Measurements from ENCODE around the gene KRTAP6-2. TPM values are rescaled to one million over a fixed set of nuclear protein-coding genes. Genes with fewer than 3 reads are reported as not detected.

Gene KRTAP6-2
- total RNA-seq, 6 experiments from 2014 or later, result not detected

- TF ChIP-seq, protein P1, sequence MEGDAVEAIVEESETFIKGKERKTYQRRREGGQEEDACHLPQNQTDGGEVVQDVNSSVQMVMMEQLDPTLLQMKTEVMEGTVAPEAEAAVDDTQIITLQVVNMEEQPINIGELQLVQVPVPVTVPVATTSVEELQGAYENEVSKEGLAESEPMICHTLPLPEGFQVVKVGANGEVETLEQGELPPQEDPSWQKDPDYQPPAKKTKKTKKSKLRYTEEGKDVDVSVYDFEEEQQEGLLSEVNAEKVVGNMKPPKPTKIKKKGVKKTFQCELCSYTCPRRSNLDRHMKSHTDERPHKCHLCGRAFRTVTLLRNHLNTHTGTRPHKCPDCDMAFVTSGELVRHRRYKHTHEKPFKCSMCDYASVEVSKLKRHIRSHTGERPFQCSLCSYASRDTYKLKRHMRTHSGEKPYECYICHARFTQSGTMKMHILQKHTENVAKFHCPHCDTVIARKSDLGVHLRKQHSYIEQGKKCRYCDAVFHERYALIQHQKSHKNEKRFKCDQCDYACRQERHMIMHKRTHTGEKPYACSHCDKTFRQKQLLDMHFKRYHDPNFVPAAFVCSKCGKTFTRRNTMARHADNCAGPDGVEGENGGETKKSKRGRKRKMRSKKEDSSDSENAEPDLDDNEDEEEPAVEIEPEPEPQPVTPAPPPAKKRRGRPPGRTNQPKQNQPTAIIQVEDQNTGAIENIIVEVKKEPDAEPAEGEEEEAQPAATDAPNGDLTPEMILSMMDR (IDR thresholded peaks at IDR 0.05), result no peak
- Mint-ChIP-seq H3K27ac (no peak overlapping the region), H3K4me3 (no peak overlapping the region), H3K36me3 (ENCODE audit: low read depth) (peaks cover 4% of the 10 kb centered on the region; the same call in 1 of the 2 replicates), H3K9me3 (peaks cover 64% of the 10 kb centered on the region), H3K4me1 (ENCODE audit: low read depth) (no peaks in the 10 kb centered on the region), H3K27me3 (ENCODE audit: insufficient read depth) (no peaks in the 10 kb centered on the region)
- DNase-seq, result no peak
Observed at GRCh38 chr21:30620080-30620479, 21.4 kb upstream of the KRTAP6-2 start.

DNA sequence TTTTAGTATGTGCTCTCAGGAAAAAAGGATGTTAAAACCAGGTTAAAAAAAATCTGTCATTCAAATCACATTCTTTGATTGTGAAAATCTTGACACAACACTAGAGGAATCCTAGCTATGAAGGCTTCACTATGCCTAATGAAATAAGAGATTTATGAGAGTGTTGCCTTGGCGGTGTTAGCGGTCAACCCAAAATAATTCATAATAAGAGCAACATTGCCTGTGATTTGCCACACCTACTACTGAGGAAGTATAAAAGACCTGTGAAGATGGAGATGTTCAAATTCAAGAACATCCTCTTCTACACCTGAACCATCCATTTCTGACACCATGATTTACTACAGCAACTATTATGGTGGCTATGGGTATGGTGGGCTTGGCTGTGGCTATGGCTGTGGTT, 17.4 kb upstream of the KRTAP6-2 start, which contains the start of gene KRTAP20-1:
Gene KRTAP20-1, plus strand, starts transcription at position 301 of the 400 bp plus-strand sequence. Its CDS starts 30 bp downstream, at position 331.
- TF ChIP-seq, protein P1 (IDR thresholded peaks at IDR 0.05), result no peak
- DNase-seq, result no peak
- Mint-ChIP-seq H3K27ac (no peak within 1 kb of the TSS), H3K4me3 (no peak within 1 kb of the TSS), H3K27me3 (ENCODE audit: insufficient read depth) (no peaks in the 10 kb centered on the region), H3K4me1 (ENCODE audit: low read depth) (no peaks in the 10 kb centered on the region), H3K9me3 (peaks cover 51% of the 10 kb centered on the region), H3K36me3 (ENCODE audit: low read depth) (no peaks in the 10 kb centered on the region; the same call in 1 of the 2 replicates)

DNA sequence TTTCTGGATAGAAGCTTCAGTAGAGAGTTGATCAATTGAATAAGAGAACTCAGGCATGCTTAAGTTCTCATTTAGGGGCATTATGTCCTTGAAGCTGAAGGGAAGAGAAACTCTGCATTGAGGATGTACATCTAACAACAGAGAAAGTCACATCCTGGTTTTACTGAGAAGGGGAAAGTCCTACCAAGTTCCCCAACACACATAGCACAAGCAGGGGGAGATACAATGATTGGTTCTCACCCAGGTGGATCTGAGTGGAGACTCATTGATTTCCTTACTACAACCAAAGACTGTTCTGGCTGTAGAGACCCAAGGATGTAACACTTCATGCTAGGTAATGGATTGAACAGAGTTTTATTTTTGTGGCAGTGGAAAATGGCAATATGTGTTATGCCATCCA, 16.5 kb upstream of the KRTAP6-2 start:
- H3K4me1 Mint-ChIP-seq (ENCODE audit: low read depth), result no peaks in the 10 kb centered on the region
- peaks cover 61% of the 10 kb centered on the region for H3K9me3 Mint-ChIP-seq
- no peak overlapping the region for H3K4me3 Mint-ChIP-seq
- H3K36me3 Mint-ChIP-seq (ENCODE audit: low read depth), result no peaks in the 10 kb centered on the region; the same call in 1 of the 2 replicates
- TF ChIP-seq, protein P1 (IDR thresholded peaks at IDR 0.05), result no peak
- no peaks in the 10 kb centered on the region for H3K27me3 Mint-ChIP-seq (ENCODE audit: insufficient read depth)
- H3K27ac Mint-ChIP-seq, result no peak overlapping the region
- no peak for DNase-seq

DNA sequence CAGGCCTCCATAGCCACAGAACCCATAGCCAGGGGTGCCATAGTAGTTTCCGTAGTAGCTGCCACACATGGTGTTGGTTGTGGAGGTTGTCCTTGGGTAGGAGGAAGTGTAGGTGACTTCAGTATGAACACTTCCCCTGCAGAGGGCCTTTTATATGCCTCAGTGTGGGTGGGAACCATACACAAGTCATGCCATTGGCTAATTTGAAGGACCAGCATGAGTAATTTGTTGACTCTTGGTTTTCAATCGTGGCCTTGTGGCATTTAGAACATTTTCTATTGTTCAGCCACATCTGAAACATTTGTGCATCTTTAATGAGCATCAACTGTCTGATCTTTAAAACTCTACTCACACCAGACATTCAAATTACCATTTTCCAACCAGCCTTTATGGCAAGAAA, 15.1 kb upstream of the KRTAP6-2 start, which contains the start of gene KRTAP6-1:
Gene KRTAP6-1, minus strand, starts transcription at position 95 of the 400 bp plus-strand sequence. Its CDS starts 26 bp downstream, at position 69.
- H3K27ac Mint-ChIP-seq, result no peak within 1 kb of the TSS
- no peak for DNase-seq
- peaks cover 57% of the 10 kb centered on the region for H3K9me3 Mint-ChIP-seq
- TF ChIP-seq, protein P1 (IDR thresholded peaks at IDR 0.05), result no peak
- H3K27me3 Mint-ChIP-seq (ENCODE audit: insufficient read depth), result no peaks in the 10 kb centered on the region
- H3K4me3 Mint-ChIP-seq, result no peak within 1 kb of the TSS
- no peaks in the 10 kb centered on the region for H3K4me1 Mint-ChIP-seq (ENCODE audit: low read depth)
- H3K36me3 Mint-ChIP-seq (ENCODE audit: low read depth), result no peaks in the 10 kb centered on the region; the same call in 1 of the 2 replicates

DNA sequence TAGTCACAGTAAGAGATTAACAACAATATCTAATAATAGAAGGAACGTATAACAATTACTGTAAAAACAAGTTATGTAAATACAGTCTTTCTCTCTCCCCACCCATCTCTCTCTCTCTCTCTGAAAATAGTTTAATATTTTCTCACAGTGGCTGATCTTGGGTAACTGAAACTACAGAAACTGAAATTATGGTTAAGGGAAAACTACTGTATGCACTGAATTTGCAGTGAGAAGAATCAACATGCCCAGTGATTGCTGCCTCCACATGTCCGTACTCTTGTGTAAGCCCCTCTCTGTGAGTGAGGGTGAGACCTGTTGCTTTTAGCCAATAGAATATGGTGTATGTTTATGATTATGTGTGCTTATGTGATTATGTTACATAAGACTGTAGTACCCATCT, 13.4 kb upstream of the KRTAP6-2 start:
- peaks cover 5% of the 10 kb centered on the region; the same call in 1 of the 2 replicates for H3K36me3 Mint-ChIP-seq (ENCODE audit: low read depth)
- DNase-seq, result no peak
- H3K9me3 Mint-ChIP-seq, result peaks cover 63% of the 10 kb centered on the region
- no peaks in the 10 kb centered on the region for H3K4me1 Mint-ChIP-seq (ENCODE audit: low read depth)
- no peak overlapping the region for H3K4me3 Mint-ChIP-seq
- H3K27me3 Mint-ChIP-seq (ENCODE audit: insufficient read depth), result no peaks in the 10 kb centered on the region
- TF ChIP-seq, protein P1 (IDR thresholded peaks at IDR 0.05), result no peak
- H3K27ac Mint-ChIP-seq, result no peak overlapping the region
